CD4-positive, alpha-beta T cell treated with Interferon gamma for 1 hour (primary cell): ENCODE data around the gene SLC2A9.

ENCODE experiments used
- DNase-seq: peaks from one replicate; pipeline ENCODE4 v3.0.0-alpha.2; 2020

The SLC2A9 gene

GRCh38 chr4:10020871-10021652 lies at the start of gene SLC2A9:
Gene SLC2A9, minus strand, starts transcription at chr4:10021497. Its CDS starts 68 bp downstream, at chr4:10021429.
- DNase-seq, result no peak

- no peak for DNase-seq
Measured at GRCh38 chr4:10069075-10069642, 47.9 kb upstream of the SLC2A9 start.

- DNase-seq, result no peak
Measured at GRCh38 chr4:10066670-10067651, 45.7 kb upstream of the SLC2A9 start.

DNA sequence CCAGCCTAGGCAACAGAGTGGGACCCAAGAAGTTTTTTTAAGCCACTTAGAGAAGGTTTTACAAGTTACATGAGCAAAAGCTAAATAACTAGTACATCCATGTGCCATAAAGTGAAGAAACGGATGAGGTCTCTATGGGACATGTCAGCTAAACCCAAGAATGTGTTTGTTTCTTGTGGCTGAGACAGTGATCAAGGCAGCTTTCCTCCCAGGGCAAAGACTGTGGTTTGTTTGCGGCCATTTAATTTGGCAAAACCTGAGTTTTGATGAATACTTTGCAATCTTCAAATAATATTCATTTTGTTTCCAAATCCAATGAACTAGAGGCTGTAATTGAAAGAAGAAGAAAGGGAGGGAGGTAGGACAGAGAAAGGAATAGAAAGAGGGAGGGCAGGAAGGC lies 44.9 kb upstream of the SLC2A9 start:
- no peak for DNase-seq

GRCh38 chr4:10063544-10064300 lies 42.4 kb upstream of the SLC2A9 start:
- DNase-seq, result peak; percentile 51

GRCh38 chr4:10061650-10062415 lies 40.5 kb upstream of the SLC2A9 start:
- DNase-seq, result no peak

DNA sequence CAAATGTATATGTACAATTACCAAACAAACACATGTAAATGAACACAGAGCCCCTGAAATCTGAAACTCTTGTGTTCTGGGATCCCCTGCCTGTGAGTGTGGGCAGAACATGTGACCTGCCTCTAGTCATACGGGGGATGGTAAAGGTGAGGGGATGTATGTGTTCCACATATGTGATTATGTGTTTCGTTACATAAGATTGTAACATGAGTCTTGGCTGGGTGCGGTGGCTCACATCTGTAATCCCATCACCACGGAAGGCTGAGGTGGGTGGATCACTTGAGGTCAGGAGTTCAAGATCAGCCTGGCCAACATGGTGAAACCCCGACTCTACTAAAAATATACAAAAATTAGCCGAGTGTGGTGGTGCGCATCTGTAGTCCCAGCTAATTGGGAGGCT lies 37.1 kb upstream of the SLC2A9 start:
- no peak for DNase-seq

GRCh38 chr4:10057023-10057395 lies 35.7 kb upstream of the SLC2A9 start:
- no peak for DNase-seq

DNA sequence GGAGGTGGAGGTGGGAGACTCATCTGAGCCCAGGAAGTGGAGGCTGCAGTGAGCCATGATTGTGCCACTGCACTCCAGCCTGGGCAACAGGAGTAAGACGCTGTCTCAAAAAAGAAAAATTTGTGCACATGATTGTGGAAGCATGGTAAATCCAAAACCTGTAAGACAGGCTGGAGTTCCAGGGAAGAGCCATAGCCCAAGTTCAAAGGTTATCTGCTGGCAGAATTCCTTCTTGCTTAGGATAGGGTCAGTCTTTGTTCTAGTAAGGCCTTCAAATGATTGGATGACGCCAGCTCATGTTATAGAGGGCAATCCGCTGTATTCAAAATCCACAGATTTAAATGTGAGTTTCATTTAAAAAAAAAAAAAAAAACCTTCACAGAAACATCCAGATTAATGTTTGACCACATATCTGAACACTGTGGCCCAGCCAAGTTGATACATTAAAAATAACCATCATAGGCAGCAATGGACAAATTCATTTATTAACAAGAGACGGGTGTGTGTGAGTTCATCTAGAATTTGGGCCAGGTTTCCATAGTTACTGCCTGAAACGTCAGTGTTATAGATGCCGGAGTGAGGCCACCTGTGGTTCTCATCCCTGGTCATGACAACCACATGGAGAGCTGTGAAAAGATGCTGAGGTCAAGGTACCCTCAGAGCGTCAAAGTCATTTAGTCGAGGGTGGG lies 35.2 kb upstream of the SLC2A9 start:
- no peak for DNase-seq

- DNase-seq, result no peak
Measured at GRCh38 chr4:10055871-10056270, 34.6 kb upstream of the SLC2A9 start.

- DNase-seq, result no peak
Measured at GRCh38 chr4:10054571-10055041, 33.3 kb upstream of the SLC2A9 start.

GRCh38 chr4:10053635-10054453 lies 32.5 kb upstream of the SLC2A9 start:
- DNase-seq, result no peak

DNA sequence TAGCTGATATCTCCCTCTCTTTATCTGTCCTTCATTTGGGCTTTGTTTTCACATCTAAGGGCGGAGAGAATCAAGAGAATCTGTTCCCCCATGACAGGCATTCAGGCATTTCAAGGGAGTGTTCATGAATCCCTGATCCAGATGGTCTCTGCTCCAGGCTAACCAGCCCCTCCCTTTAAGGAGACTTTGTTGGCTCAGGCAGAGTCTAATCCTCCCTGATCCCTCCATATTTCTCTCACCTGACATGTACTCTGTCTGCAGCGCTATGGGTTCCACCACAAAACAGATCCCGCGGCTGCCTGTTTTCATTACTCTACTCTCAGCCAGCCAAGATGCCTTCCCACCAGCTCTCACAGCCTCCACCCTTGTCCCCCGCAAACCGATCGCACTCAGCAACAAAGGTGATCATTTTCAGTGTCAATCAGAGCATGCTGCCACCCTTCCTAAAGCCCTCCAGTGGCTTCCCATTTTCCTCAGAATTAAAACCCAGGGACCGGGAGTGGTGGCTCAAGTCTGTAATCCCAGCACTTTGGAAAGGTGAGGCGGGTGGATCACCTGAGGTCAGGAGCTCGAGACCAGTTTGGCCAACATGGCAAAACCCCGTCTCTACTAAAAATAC lies 30.3 kb upstream of the SLC2A9 start:
- no peak for DNase-seq

DNA sequence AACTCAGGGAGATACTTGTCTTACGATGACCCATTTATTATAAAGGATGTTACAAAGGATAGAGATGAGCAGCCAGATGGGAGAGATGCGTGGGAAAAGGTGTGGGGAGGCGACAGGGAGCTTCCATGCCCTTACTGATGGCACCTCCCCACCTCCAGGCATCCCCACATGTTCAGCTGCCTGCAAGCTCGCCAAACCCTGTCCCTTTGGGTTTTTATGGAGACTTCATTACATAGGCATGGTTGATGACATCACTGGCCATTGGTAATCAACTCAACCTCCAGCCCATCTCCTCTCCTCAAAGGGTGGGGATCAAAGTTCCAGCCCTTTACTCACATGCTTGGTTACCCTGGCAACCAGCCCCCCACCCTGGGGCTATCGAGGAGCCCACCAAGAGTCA lies 29.4 kb upstream of the SLC2A9 start:
- no peak for DNase-seq

GRCh38 chr4:10050261-10050661 lies 29.0 kb upstream of the SLC2A9 start:
- no peak for DNase-seq

DNA sequence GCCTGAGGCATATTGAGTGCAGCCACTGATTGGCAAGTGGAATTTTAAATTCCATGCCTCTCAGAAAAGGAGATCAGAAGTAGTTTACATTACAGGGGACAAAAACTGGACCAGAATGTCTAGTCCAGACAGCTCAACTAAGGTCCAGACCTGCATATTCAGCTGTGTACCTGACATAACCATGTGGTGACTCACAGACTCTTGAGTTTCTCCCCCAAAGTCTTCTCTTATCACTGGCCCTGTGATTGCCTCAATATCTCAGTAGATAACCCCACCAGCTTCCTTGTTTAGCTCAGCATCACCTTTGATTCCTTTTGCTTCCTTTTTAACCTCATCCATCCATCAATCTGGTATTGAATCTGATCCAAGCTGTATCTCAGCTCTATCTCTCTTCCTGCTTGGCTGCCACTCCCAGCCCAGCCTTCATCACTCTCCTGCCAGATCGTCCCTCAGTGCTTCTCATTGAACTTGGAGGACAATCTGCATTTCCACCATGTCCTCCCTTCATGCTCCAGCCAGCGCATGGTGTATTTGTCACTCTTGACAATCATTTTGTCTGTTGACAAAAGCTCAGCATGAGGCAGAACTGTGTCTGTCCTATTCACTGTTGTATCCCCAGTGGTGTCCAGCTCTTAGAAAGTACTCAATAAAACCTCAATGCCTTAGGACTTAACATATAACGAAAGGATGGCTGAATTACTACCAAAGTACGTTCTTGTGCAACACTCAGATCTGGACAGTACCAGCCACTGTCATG lies 27.8 kb upstream of the SLC2A9 start:
- DNase-seq, result no peak

DNA sequence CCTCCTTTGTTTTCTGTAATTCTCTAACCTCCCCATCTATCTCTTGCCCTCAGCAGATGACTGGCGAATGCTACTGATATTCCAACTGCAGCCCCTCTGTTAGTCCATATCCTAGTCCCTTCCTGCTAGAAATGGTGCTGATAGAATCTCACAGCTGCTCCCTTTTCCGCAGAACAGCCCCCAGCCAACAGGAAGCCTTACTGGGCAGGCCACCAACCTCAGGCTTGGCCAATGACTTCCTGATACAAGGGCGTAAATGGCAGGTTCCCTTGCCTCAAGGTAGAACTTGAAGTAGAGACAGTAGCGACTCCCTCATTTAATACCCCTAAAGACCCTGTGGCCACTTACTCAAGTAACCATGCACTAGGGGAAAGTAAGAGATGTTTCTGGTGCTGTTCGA lies 26.7 kb upstream of the SLC2A9 start:
- DNase-seq, result no peak

GRCh38 chr4:10046471-10046870 lies 25.2 kb upstream of the SLC2A9 start:
- DNase-seq, result no peak

DNA sequence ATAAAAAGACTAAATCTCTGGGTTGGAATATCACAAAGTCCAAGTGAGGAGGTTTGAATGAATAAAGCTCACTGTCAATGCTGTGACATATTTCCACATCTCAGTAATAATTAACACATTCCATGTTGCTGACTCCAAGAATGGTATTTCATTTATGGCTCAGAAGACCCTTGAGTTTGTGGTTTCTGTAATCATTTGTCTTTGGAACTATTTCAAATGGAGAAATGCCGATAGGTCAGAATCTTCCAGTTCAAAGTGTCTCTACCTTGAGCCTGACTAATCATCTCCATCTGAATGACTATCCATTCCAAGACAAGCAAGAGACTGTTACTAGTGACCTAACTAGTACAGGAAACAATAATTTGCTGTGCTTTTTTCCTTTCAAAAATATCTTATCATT lies 24.2 kb upstream of the SLC2A9 start:
- no peak for DNase-seq
